GM19324 (cell line): ENCODE measurements around the gene PDXDC1.
A peak's percentile ranks its signal among the peaks of the same experiment; 100 is the strongest.
"Not testable (repeated sequence)": the region's sequence is repeated elsewhere in the genome, so short reads cannot be mapped to it uniquely, and the experiment has no call there.

Experiments
- ATAC-seq: cut with Tn5 transposase; IDR thresholded peaks from one replicate; pipeline ENCODE4 v1.9.1; 2021; ENCODE audit warnings: mild to moderate bottlenecking, moderate library complexity; ENCODE audit not compliant: unreplicated experiment, low FRiP score

Gene PDXDC1

DNA sequence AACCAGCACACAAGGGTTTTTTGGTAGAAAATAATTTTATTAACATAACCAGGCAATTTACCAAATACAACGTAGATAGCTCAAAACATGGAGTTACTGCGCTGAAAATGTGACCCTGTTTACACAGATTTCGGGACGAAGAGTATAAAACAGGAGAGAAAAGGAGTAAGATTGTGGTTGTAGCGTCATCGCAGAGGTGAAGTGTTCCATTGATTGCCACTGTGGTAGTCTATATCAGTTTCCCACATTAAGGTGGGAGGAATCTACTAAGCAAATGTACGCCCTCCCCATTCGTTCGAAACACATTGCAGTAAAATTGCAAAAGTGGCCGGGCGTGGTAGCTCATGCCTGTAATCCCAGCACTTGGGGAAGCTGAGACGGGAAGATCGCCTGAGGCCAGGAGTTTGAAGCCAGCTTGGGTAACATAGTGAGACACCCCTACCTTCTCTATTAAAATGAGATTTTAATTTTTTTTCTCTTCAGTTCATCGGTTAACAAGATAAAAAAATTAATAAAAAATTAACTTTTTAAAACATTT, 972 bp upstream of the PDXDC1 start:
- ATAC-seq: not testable (repeated sequence)

DNA sequence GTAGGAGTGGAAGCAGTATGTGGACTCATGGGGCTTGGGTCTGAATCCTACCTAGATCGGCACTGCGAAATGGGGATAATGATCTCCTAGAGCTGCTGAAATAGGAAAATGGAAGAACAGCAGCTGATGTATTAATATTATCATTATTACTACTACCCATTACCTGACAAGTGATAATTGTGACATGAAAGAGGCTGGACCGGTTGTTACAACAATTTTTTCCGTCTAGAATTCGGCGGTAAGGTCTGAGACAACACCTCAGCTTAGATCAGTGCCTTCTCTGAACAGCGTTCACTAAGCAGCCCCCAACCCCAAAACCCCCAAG, 533 bp upstream of the PDXDC1 start:
- ATAC-seq: not testable (repeated sequence)

GRCh38 chr16:14975418-14976194, 780 bp downstream of the PDXDC1 start:
- ATAC-seq: peak; percentile 12

- ATAC-seq: not testable (repeated sequence)
These were observed 2.3 kb downstream of the PDXDC1 start for GRCh38 chr16:14976971-14977736.

GRCh38 chr16:14978281-14978680, 3.5 kb downstream of the PDXDC1 start:
- not testable (repeated sequence) for ATAC-seq

GRCh38 chr16:14978908-14979307, 4.1 kb downstream of the PDXDC1 start:
- not testable (repeated sequence) for ATAC-seq

- not testable (repeated sequence) for ATAC-seq
These were observed 6.4 kb downstream of the PDXDC1 start for GRCh38 chr16:14981234-14981633.

DNA sequence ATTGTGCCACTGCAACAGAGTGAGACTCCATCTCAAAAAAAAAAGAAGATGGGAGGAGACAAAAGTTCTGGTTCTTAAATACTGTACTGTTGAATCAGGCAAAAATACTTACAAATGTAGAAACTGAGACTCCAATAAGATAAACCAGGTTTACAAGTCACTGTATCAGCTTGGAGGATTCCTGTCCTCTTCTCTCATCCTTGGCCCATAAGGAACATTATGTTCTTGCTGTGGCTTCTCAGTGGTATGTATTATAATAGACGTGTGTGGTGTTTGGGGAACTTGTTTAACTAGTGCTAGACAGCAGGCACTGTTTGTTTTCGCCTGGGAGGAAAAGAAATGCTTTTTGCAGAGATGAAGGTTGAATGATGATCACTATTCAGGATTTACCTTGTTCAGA, 7.7 kb downstream of the PDXDC1 start:
- not testable (repeated sequence) for ATAC-seq

DNA sequence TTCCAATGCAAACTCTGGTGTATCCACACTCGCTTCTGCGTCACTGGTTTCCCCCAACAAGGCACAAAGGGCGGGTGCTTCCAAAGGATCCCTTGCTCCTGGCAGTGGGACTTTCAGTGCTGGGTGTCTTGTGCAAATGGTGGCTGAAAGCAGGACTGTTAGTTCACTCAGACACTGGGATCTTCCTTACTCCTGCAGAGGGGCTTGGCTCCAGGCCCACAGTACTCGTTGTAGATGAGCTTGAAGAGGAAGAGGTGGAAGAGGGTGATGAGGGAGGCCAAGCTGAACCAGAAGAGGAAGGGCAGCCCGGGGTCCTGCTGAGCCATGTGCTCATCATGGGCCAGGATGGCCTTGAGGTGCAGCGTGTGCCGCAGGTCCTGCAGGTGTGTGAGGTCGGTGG, 13.3 kb downstream of the PDXDC1 start:
- not testable (repeated sequence) for ATAC-seq

- not testable (repeated sequence) for ATAC-seq
These were observed 13.9 kb downstream of the PDXDC1 start for GRCh38 chr16:14988661-14989191.

- not testable (repeated sequence) for ATAC-seq
These were observed 14.8 kb downstream of the PDXDC1 start for GRCh38 chr16:14989291-14990281.

GRCh38 chr16:14993277-14994151, 18.7 kb downstream of the PDXDC1 start:
- not testable (repeated sequence) for ATAC-seq

DNA sequence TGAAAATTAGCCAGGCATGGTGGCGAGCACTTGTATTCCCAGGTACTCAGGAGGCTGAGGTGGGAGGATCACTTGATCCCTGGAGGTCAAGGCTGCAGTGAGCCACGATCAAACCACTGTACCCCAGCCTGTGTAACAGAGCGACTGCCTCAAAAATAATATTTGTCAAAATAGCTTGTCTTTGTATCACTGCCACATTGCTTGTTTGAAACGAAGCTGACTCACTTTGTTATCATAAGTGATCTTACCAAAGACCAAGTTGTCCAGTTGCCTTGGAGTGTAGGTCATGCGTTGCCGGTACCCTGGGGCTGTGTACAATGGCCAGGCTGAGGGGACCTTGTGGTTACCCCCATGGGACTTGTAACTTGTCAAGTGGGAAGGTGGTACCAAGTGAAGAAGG, 21.9 kb downstream of the PDXDC1 start:
- ATAC-seq: not testable (repeated sequence)

GRCh38 chr16:14998300-14998699, 23.5 kb downstream of the PDXDC1 start:
- not testable (repeated sequence) for ATAC-seq

DNA sequence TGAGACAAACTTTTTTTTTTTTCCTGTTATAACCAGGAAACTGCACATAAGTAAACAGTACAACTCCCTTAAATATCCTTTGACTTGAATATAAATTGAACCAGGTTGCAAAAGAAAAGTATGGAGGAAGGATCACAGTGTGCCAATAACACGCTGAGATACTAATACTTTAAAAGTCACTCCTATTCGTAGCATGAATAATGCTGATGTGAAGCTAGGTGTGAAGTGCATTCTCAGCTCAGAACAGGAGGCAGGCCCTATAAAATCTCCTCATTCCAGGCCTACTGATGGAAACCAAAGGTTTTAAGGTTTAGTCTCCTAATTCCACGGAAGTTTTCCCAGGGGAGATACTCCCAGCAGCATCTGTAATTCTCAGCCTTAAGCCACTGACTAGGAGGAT, 25.0 kb downstream of the PDXDC1 start:
- not testable (repeated sequence) for ATAC-seq

GRCh38 chr16:15002448-15002847, 27.6 kb downstream of the PDXDC1 start:
- ATAC-seq: not testable (repeated sequence)

- ATAC-seq: not testable (repeated sequence)
These were observed 30.7 kb downstream of the PDXDC1 start for GRCh38 chr16:15005357-15006132.

GRCh38 chr16:15008647-15009046, 33.8 kb downstream of the PDXDC1 start:
- ATAC-seq: not testable (repeated sequence)
